ENCODE data around the gene COMMD6.

The COMMD6 gene

GRCh38 chr13:75512253-75512652 lies 25.4 kb downstream of the COMMD6 start:
- TF ChIP-seq CTCF (IDR thresholded peaks at IDR 0.05; ENCODE audit: extremely low read depth, insufficient read depth, missing control alignments), result no peak
- DNase-seq (ENCODE audit: low spot score), result peak; percentile 71
- in situ Hi-C loops (cut with MboI; ENCODE audit: low pct_unique_long_range_greater_than_20kb, low sequenced_read_pairs, unreplicated experiment), result no loop called here

GRCh38 chr13:75511051-75511625 lies 26.5 kb downstream of the COMMD6 start:
- in situ Hi-C loops (cut with MboI; ENCODE audit: low pct_unique_long_range_greater_than_20kb, low sequenced_read_pairs, unreplicated experiment), result no loop called here
- no peak for DNase-seq (ENCODE audit: low spot score)
- TF ChIP-seq CTCF (IDR thresholded peaks at IDR 0.05; ENCODE audit: extremely low read depth, insufficient read depth, missing control alignments), result no peak

- no peak for TF ChIP-seq CTCF (IDR thresholded peaks at IDR 0.05; ENCODE audit: extremely low read depth, insufficient read depth, missing control alignments)
- in situ Hi-C loops (cut with MboI; ENCODE audit: low pct_unique_long_range_greater_than_20kb, low sequenced_read_pairs, unreplicated experiment), result no loop called here
- no peak for DNase-seq (ENCODE audit: low spot score)
These were observed 29.6 kb downstream of the COMMD6 start for GRCh38 chr13:75508002-75508548.

- in situ Hi-C loops (cut with MboI; ENCODE audit: low pct_unique_long_range_greater_than_20kb, low sequenced_read_pairs, unreplicated experiment), result no loop called here
- no peak for TF ChIP-seq CTCF (IDR thresholded peaks at IDR 0.05; ENCODE audit: extremely low read depth, insufficient read depth, missing control alignments)
- no peak for DNase-seq (ENCODE audit: low spot score)
These were observed 30.3 kb downstream of the COMMD6 start for GRCh38 chr13:75507027-75508001.

GRCh38 chr13:75506018-75506417 lies 31.6 kb downstream of the COMMD6 start:
- TF ChIP-seq CTCF (IDR thresholded peaks at IDR 0.05; ENCODE audit: extremely low read depth, insufficient read depth, missing control alignments), result no peak
- no peak for DNase-seq (ENCODE audit: low spot score)
- in situ Hi-C loops (cut with MboI; ENCODE audit: low pct_unique_long_range_greater_than_20kb, low sequenced_read_pairs, unreplicated experiment), result no loop called here

- DNase-seq (ENCODE audit: low spot score), result no peak
- TF ChIP-seq CTCF (IDR thresholded peaks at IDR 0.05; ENCODE audit: extremely low read depth, insufficient read depth, missing control alignments), result no peak
- in situ Hi-C loops (cut with MboI; ENCODE audit: low pct_unique_long_range_greater_than_20kb, low sequenced_read_pairs, unreplicated experiment), result no loop called here
These were observed 32.3 kb downstream of the COMMD6 start for GRCh38 chr13:75505327-75505726.

Data from GM13977 (cell line).